SIG-M5 treated with dmso at 0.1 percent for 504 hours (cell line): ENCODE results near the gene ISLR.
"Not testable (repeated sequence)": the region's sequence is repeated elsewhere in the genome, so short reads cannot be mapped to it uniquely, and the experiment has no call there.

Experiments used
- DNase-seq: peaks from one replicate; lab custom pipeline; 2025; ENCODE audit not compliant: unreplicated experiment; lab: John Stamatoyannopoulos, UW

The ISLR gene

DNA sequence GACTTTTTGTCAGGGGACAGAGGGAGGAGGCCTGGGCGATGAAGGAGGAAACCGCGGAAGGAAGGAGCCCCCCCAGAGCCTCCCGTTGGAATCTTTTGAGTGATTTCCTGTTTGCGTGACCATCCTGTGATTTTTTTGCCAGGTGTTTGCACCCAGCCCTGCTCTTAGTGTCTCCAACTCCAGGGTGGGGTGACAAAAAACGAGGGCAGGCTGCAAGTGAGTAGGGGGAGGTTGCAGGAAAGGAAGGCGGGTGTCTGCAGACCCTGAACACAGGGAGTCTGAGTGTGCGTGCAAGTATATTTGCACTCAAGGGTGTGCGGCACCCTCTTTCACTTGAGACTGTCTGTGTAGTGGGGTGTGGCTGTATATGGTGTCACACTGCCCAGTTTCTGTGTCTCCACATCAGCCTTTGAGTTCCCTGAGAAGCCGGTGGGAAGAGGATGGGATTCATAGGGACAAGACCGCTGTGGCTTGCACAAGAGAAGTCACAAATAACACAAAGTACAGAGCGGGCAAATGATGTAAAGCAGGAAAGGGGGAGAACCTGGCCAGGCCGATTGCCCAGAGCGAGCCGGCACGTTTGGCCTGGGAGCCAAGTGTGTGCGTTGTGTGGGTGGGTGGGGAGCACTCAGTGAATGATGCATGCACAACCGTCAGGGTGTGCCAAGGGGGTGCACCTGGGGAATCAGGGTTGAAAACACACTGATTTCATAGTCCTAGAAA is 36.5 kb upstream of the ISLR start:
- DNase-seq, result no peak

- DNase-seq, result no peak
Observed at GRCh38 chr15:74137537-74137894, 36.0 kb upstream of the ISLR start.

DNA sequence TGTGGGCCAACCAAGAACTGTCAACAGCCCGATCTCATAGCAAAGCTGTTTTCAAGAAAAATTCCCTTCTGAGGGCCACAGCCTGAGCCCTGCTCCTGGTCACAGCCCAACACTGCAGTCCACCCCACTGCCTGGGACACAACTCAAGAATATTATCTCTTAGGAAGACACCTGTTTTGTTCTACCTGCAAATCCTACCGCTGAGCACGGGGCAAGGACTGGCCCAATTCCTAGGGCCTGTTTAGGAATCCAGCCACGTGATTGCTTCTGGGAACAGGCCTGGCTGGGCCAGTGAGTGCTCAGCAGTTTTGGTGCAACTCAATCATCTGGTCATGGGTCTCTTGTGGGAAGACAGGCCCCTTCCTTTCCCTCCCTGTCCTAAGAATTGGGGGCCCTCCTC is 34.9 kb upstream of the ISLR start:
- DNase-seq, result no peak

- no peak for DNase-seq
Observed at GRCh38 chr15:74141591-74141990, 31.9 kb upstream of the ISLR start.

DNA sequence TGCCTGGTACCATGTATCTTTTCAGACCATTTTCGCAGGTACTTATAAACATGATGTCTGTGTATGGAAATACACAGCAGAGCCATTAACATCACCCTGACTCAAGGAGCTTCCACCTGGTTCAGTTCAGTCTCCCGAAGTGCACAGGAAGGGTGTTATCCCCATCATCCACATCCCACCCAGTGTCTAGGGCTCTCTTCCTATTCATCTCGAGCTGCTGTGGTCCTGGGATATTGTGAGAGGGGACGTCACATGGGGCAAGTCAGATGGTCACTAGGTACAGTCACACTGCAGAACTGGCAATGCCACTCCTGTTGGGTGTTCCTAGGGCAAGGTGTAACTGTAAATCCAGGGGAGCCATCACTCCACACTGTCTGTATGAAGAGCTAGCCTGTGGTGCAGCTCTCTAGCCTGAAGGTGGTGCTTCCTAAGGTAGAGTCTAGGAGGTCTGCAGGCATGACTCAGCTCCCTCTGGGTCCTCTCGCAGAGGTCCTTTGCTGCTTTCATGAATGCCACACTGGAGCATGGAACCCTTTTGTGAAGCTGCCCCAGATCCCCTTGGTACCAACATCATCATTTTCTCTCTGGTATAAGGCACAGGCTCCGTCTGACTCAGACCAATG is 29.2 kb upstream of the ISLR start:
- peak; percentile 23 for DNase-seq

GRCh38 chr15:74146277-74146800 is 27.2 kb upstream of the ISLR start:
- no peak for DNase-seq

GRCh38 chr15:74147051-74147450 is 26.5 kb upstream of the ISLR start:
- no peak for DNase-seq

DNA sequence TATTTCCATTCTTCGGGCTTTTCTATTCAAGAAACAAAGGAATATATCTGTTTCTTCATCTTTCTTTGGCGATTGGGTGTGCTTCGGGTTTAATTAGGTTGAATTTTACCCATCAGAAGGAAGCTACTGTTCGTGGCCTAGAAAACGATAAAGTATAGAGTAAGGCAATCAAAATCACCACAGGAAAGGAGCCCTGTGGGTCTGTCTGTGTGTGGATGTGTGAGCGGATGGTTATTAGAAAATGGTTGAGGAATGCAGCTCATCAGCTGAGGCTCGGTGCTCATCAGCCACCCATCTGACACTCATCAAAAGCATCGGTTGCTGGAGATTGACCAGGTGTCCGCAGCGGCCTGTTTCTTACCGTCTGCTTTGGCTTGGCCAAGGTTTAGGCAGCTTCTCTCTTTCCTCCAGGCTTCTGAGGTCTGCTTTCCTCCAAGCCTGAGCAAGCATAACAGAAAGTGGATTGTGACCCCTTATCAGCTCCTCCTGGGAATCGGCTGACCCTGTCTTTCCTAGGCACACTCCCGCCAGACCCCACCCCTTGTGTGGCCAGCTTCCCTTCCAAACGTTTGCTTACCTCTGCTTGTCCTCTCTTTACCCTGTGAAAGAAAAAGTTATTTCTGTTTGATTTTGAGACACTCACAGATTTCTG is 17.6 kb upstream of the ISLR start:
- DNase-seq, result no peak

DNA sequence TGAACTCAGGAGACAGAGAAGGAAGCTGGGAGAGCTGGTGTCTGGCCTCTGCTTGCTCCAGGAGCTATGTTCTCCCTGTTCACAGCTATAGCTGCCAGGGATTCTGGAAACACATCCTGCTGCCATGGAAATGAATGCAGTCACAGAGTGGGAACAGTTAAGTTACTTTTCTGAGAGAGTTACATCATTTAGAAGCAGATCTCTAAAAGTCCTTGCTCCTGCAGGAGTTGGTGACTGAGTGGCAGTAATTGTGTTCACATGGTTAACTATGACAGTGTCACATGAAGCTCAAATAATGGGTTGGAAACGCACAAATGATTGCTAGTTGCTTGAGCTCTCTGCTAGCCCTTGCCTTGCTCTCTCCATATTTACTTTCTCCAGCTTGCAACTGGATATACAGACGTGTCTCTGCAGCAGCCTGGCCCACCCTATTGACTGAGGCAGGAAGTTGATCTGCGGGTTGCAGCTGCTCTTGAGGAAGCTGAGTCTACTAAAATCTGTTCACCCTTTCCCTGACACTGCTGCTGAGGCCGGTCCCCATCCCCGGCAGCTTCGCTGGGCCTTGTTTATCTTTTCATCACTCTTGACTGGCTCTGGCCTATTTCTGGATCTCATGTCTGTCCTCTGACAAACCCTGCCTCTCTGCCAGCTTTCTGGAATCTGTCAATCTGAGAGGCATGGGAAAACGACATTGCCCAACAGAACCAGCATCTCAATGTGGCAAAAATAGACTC is 16.7 kb upstream of the ISLR start:
- DNase-seq, result no peak

DNA sequence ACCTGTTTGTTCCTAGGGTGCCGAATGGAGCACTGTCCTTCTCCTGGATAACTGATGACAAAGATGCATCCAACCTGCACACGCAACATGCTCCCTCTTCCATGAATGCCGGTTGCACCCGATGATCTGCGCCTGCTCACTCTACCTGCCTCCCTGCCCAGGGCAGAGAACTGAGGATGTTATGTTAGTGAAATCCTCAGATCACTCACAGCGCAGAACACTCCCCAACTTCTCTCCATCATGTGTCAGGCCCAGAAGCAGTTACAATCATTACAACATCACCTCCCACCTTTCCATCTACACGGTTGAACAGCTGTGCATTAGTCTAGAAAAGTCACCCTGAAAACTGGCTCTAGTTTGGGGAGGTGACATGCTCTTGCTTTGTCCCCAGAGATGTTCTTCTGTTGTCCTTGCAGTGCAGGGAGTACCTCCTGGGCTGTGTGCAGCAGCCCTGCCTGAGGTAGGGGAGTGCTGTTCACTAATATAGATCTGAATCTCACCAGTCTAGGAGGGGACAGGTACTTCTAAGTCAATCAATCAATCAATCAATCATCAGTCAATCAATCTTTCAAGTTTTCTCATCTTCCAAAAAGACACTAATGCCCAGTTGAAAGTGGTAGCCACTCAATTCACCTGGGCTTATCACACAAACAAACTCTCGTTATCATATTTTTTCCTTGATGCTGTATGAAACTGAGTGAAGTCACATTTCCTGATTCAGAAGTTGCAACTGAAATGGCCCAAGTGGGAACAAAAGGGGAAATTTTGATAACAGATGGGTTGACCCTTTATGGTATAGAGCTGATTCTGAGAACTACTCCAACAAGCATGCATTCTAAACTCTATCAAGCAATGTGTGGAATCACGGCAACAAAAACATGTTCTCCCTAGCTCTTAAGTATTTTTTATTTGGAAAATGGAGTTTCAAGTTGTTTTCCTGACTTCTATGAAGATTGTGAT is 15.4 kb upstream of the ISLR start:
- DNase-seq, result no peak

DNA sequence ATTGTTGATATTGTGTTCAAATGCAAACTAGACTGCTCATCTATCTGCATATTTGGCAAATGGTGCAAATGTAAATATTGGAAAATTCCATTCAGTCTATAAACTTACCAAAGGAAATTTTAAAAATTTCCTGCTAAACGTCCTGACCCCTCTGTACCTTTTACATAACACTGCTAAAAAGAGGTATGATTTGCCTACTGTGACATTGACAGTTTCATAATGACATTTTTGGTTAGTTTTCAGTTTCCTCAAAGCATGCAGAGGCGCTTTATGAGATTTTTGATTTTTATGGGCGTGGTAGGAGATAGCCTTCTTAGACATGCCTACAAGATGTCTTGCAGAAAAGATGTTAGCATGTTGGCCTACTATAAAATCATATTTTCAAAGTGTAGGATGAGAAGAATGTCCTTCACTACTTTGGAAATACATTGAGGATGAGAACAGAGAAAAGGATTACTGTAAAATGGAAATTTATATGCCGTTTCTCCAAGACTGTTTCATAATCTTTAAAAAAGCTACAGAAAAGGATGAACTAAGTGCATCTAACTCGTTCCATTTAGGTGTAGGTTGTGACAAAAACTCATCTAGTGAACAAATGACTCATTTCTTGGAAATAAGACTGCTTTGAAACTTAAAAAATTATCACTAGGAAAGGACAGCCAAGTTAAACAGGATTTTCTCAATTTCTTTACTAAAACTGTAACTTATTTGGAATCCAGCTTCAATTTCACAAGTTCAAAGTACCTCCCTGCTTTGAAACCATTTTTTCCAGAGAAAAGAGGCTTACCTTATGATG is 14.5 kb upstream of the ISLR start:
- no peak for DNase-seq

DNA sequence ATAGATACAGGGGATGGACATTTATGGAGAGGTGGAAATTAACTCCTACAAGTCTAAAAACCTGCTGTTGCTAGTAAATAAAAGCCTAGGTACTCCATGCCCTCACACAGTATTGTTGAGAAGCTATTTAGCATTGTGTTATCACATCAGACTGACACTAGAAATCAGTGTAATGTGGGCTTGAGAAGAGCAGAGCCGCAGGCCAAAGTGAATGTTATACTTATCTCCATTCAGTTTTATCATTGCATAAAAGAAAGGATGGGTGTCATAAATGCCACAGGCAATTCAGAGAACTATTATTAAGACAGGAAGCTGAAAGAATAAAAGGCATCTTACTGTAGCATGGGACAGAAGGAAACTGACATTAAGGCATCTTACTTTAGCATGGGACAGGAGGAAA is 13.7 kb upstream of the ISLR start:
- no peak for DNase-seq

- not testable (repeated sequence) for DNase-seq
Observed at GRCh38 chr15:74160390-74160789, 13.1 kb upstream of the ISLR start.

DNA sequence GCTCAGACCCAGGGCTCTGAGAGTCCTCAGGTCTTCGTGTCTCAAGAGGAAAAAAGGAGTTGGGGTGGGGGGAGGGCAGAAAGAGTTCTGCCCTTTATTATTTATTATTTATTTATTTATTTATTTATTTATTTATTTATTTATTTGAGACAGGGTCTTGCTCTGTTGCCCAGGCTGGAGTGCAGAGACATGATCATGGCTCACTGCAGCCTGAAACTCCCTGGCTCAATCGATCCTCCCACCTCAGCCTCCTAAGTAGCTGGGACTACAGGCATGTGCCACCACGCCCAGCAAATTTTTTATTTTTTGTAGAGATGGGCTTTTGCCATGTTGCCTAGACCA is 11.3 kb upstream of the ISLR start:
- not testable (repeated sequence) for DNase-seq

DNA sequence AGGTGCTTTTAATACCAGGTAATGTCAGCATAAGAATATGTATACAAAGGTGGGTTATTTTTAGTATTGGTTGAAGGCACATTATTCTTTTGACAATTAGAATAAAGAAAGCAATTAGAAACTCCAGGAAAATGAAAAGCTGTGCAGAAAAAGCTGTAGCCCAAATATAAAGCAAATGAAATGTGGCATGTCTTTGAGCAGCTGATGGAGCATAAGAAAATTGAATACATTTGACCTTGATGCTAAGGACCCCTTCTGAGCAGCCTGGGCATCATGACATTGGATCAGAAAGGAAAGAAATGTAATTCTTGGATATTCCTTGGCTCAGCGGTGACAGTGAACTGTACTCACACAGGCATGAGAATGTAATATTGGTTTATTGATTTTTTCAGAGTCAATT is 8.0 kb upstream of the ISLR start:
- no peak for DNase-seq

DNA sequence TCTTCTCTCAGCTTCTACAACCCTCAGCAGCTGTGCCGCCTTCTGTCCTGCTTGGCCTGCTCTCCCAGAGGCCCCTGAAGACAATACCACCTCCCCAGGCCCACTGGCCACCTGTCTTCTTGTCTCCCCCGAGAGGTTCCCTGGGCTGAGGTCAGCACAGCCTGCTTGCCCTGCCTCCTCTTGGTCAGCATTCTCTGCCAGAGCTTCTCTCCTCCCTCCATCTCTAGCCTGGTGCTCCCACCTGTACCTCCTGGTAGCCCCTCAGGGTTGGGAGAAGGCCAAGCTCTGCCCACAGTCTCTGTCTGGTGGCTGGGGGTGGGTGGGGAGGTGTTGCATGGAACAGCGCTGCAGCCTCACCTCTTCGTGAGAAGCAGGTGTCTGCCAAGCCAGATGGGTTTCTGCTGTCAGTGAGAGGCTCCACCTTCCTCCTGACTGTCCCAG is 5.6 kb upstream of the ISLR start:
- no peak for DNase-seq

DNA sequence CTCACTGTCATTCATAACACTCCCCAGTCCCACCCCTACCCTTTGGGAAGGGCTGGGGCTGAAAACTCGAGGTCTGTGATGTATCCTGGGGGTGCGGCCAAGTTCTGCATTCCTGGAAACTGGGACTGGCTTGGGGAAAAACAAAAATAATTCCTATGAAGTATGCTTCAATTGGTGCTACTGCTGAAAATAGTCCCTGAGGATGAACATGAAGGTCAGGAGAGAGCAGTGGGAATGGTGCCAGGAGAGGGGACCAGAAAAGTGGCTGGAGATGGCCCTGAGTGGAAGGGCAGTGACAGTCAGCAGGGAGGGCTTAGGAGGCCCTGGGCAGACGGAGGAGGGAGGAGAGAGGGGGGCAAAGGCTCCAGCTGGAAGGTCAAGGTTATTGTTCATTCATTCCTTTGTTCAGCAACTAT is 4.8 kb upstream of the ISLR start:
- DNase-seq, result no peak

GRCh38 chr15:74170071-74170844 is 3.3 kb upstream of the ISLR start:
- DNase-seq, result no peak
